SH-SY5Y (cell line): ENCODE measurements around the gene SNAP25.

Experiments used
- GATA2 ChIP-seq: IDR thresholded peaks from 2 replicates; pipeline ENCODE4 v1.6.1; 2011; ENCODE audit warnings: mild to moderate bottlenecking, low read depth, low read length
- GATA3 ChIP-seq: IDR thresholded peaks from 2 replicates; pipeline ENCODE4 v1.6.1; 2011; ENCODE audit warnings: low read depth, mild to moderate bottlenecking, low read length, moderate library complexity

SNAP25 gene

GRCh38 chr20:10218536-10219451 lies at the start of gene SNAP25:
Gene SNAP25, plus strand, starts transcription at chr20:10218830. Its CDS starts 56,662 bp downstream, at chr20:10275492.
- TF ChIP-seq GATA2: no peak
- no peak for TF ChIP-seq GATA3

GRCh38 chr20:10169752-10170151 lies 48.9 kb upstream of the SNAP25 start:
- TF ChIP-seq GATA2: no peak
- TF ChIP-seq GATA3: no peak

GRCh38 chr20:10170261-10170660 lies 48.4 kb upstream of the SNAP25 start:
- no peak for TF ChIP-seq GATA2
- no peak for TF ChIP-seq GATA3

- no peak for TF ChIP-seq GATA3
- no peak; the same call in 1 of the 2 replicates for TF ChIP-seq GATA2
Observed at GRCh38 chr20:10171864-10172751, 46.5 kb upstream of the SNAP25 start.

- no peak for TF ChIP-seq GATA2
- TF ChIP-seq GATA3: no peak
Observed at GRCh38 chr20:10172998-10173655, 45.5 kb upstream of the SNAP25 start.

GRCh38 chr20:10174400-10174799 lies 44.2 kb upstream of the SNAP25 start:
- no peak for TF ChIP-seq GATA2
- no peak for TF ChIP-seq GATA3

- TF ChIP-seq GATA3 (no peak), GATA2 (no peak)
Observed at GRCh38 chr20:10177326-10177725, 41.3 kb upstream of the SNAP25 start.

- no peak for TF ChIP-seq GATA2
- TF ChIP-seq GATA3: no peak
Observed at GRCh38 chr20:10178091-10178490, 40.5 kb upstream of the SNAP25 start.

GRCh38 chr20:10178727-10179313 lies 39.8 kb upstream of the SNAP25 start:
- TF ChIP-seq GATA3: no peak
- no peak for TF ChIP-seq GATA2

- no peak for TF ChIP-seq GATA3
- no peak for TF ChIP-seq GATA2
Observed at GRCh38 chr20:10179574-10180298, 38.9 kb upstream of the SNAP25 start.

GRCh38 chr20:10180651-10181235 lies 37.9 kb upstream of the SNAP25 start:
- no peak for TF ChIP-seq GATA2
- TF ChIP-seq GATA3: no peak

- TF ChIP-seq GATA2 (no peak), GATA3 (no peak)
Observed at GRCh38 chr20:10185741-10186558, 32.7 kb upstream of the SNAP25 start.

GRCh38 chr20:10190456-10190855 lies 28.2 kb upstream of the SNAP25 start:
- TF ChIP-seq GATA2 (no peak), GATA3 (no peak)

- TF ChIP-seq GATA3 (no peak), GATA2 (no peak)
Observed at GRCh38 chr20:10192171-10192570, 26.5 kb upstream of the SNAP25 start.
